HFF-Myc (cell line): ENCODE results near the gene FMNL3.
A peak's percentile ranks its signal among the peaks of the same experiment; 100 is the strongest.

ENCODE experiments used
- DNase-seq: peaks from one replicate; pipeline ENCODE4 v3.0.0-alpha.2; 2011; ENCODE audit warnings: low read depth; ENCODE audit errors: extremely low read depth
- H3K4me3 ChIP-seq: replicated peaks from 2 replicates; pipeline ENCODE4 v1.5.1; 2011; ENCODE audit warnings: low read depth, mild to moderate bottlenecking, control low read depth, low read length
- TF ChIP-seq, protein P1 (sequence below): IDR thresholded peaks from 2 replicates; pipeline ENCODE4 v1.5.1; 2012; ENCODE audit warnings: mild to moderate bottlenecking, low read depth, low read length, control low read depth; ENCODE audit errors: missing control alignments

Gene FMNL3

DNA sequence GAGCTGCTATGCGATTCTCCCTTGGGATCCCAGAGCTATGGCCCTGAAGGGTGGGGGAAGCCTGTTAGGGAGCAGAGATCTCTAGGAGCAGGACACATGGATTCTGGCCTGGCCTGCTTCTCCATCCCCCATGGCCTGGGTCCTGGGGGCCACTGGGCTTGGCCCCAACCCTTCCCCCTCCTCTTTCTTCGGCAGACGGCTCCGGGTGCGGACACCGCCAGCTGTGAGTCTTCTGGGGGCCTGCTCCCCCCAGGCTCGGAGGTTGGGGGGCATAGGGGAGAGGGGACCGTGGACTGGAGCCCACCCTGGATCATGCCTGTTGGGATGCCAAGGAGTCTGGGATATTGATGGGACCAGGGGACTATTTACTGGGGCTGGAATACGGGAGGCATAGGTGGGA is 74.8 kb downstream of the FMNL3 start:
- TF ChIP-seq, protein P1, sequence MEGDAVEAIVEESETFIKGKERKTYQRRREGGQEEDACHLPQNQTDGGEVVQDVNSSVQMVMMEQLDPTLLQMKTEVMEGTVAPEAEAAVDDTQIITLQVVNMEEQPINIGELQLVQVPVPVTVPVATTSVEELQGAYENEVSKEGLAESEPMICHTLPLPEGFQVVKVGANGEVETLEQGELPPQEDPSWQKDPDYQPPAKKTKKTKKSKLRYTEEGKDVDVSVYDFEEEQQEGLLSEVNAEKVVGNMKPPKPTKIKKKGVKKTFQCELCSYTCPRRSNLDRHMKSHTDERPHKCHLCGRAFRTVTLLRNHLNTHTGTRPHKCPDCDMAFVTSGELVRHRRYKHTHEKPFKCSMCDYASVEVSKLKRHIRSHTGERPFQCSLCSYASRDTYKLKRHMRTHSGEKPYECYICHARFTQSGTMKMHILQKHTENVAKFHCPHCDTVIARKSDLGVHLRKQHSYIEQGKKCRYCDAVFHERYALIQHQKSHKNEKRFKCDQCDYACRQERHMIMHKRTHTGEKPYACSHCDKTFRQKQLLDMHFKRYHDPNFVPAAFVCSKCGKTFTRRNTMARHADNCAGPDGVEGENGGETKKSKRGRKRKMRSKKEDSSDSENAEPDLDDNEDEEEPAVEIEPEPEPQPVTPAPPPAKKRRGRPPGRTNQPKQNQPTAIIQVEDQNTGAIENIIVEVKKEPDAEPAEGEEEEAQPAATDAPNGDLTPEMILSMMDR = no peak
- DNase-seq = no peak
- no peak overlapping the region for H3K4me3 ChIP-seq

DNA sequence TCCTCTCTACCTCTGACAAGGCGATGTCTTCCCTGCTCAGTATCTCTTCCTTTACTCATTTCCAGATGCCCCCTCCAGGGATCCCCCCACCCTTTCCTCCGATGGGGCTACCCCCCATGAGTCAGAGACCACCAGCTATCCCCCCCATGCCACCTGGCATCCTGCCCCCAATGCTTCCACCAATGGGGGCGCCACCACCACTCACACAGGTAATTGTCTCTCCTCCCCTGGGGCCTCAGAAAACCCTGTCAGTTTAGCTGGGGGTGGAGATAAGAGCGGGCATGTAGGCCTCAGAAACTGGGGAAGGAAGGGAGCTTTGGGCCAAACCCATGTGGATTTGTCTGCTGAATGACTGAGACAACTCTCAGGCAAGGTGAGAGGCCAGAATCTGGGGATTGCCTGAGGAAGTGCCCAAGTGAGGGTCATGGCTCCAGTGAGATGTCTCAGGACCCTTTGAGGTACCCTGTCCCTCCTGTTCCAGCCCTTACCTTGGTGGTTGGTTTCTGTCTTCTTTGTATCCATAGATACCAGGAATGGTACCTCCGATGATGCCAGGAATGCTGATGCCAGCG is 75.8 kb downstream of the FMNL3 start:
- H3K4me3 ChIP-seq = no peak overlapping the region
- DNase-seq = no peak
- TF ChIP-seq, protein P1 = no peak

DNA sequence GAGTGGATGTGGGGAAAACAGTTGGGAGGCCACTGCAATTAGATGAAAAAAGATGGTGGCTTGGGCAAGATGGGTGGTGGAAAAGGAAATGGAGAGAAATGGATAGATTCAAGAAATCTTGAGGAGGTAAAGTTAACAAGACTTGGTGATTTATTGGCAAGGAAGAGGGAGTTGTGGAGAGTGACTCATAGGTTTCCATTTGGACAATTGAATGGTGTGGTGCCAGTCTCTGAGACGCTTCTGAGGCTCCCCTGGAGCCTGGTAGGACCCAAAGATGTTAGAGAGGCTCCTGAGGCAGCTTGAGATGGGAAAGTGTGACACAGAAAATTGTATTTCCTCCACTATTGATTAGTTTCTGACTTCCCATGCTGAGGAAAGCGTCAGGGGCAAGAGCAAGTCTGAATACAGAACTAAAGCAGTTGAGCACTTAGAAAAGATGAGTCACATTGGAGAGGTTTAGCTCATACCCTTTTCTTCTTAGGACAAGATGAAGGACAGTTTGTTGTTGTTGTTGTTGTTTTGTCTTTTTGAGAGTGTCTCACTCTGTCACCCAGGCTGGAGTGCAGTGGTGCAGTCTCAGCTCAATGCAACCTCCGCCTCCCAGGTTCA is 79.3 kb downstream of the FMNL3 start:
- H3K4me3 ChIP-seq = no peak overlapping the region
- no peak for DNase-seq
- TF ChIP-seq, protein P1 = no peak

DNA sequence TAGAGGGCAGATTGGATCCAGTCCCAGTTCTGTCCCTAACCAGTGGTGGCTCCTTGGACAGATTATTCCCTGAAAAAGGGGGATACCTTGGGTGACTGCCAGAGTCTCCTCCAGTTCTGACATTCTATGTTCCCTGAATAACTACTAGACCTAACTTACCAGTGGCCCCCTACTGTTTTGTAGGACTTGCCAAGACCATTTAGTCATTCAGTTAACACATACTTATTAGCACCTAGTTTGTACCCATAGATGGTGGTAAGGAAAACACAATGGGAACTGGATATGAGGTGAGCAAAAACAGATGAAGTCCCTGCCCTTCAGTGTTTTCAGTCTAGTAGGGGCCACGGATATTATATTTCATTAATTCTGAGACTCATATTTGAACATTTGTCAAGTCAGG is 80.4 kb downstream of the FMNL3 start:
- H3K4me3 ChIP-seq = no peak overlapping the region
- DNase-seq = no peak
- TF ChIP-seq, protein P1 = no peak

DNA sequence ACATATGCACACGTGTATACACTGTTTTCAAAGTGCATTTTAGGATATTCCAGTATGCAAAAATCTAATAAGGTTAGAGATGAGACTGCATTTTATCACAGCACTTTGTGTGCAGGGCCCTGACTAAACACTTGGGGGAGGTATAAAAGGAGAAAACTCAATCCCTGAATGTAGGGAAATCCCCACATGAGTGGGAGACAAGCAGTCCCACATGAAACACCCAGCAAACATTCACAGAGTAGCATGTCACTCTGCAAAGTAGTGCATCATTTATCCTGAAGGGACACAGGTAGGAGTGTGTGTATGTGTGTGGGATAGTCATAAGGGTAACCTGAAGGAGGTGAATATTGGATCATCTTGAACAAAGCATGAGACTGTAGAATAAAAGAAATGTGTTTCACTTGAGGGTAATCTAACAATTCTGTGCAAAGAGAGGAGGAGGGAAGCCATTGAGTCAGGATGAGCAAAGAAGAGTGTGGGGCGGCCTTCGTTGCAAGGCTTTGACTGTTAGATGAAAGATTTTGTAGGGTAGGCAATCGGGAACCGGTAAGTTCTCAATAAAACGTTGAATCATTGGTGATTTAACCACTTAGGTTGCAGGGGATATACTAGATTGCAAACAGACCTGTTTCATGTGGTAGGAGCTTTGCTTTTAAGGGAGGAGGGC is 80.9 kb downstream of the FMNL3 start:
- DNase-seq = no peak
- H3K4me3 ChIP-seq = no peak overlapping the region
- TF ChIP-seq, protein P1 = peak; percentile 11

DNA sequence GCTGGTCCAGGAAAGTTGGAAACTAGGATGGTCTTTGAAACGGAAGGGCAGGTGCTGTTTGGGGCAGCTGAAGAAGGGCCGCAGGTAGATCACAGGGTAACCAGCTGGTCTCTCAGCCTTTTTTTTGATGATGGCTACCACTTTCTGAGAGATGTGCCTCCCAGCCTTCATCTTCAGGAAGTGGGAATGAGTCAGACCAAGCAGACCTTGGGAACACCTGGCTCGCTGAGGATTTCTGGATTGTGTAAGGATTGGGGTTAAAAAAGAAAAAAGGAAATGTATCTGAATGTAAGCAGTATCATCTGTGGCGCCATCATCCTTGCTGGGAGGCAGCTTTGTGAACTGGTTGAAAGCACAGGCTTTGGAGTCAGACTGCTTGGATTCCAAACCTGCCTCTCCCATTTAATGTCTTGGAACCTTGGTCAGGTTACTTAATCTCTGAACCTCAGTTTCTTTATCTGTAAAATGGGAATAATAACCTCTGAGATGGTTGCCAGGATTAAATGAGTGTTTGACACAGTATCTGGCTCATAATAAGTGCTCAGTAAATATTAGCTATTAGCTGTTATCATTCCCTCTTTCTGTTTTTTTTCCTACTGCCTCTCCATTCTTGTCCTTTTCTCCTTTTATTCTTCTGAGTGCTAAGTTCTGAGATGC is 82.2 kb downstream of the FMNL3 start:
- DNase-seq = peak; percentile 21
- TF ChIP-seq, protein P1 = no peak
- no peak overlapping the region for H3K4me3 ChIP-seq
